Activated CD4-positive, alpha-beta T cell treated with anti-CD3 and anti-CD28 coated beads, Interleukin-2, amount 10 ng/mL, durations not matched to agents 7 days and 5 days (primary cell): ENCODE results near the gene GPLD1. TPM values are rescaled to one million over a fixed set of nuclear protein-coding genes. Genes with fewer than 3 reads are reported as not detected.
"Not testable (repeated sequence)": the region's sequence is repeated elsewhere in the genome, so short reads cannot be mapped to it uniquely, and the experiment has no call there.

ENCODE experiments used
- CTCF ChIA-PET: fragments of 350-600 bp; sonication (Branson Sonifier 250); formaldehyde crosslinking; loops from one replicate; lab custom pipeline; 2021; ENCODE audit warnings: antibody characterized with exemption; lab: Charles Lee
- POLR2A ChIA-PET: fragments of 350-600 bp; sonication (Branson Sonifier 250); formaldehyde crosslinking; loops from one replicate; lab custom pipeline; 2021; ENCODE audit warnings: antibody characterized with exemption; lab: Charles Lee
- DNase-seq: peaks from one replicate; pipeline ENCODE4 v3.0.0-alpha.2; 2020
- H3K27ac Mint-ChIP-seq: one replicate; pipeline ENCODE4 v1.8.0; 2021; ENCODE audit warnings: mild to moderate bottlenecking, moderate library complexity, mixed read lengths
- H3K27me3 Mint-ChIP-seq: one replicate; pipeline ENCODE4 v1.8.0; 2021; ENCODE audit warnings: mixed read lengths
- H3K36me3 Mint-ChIP-seq: one replicate; pipeline ENCODE4 v1.8.0; 2021; ENCODE audit warnings: low read depth, mixed read lengths
- H3K4me1 Mint-ChIP-seq: one replicate; pipeline ENCODE4 v1.8.0; 2021; ENCODE audit warnings: mixed read lengths
- H3K4me3 Mint-ChIP-seq: one replicate; pipeline ENCODE4 v1.8.0; 2021; ENCODE audit warnings: mild to moderate bottlenecking, moderate library complexity, mixed read lengths
- H3K9me3 Mint-ChIP-seq: one replicate; pipeline ENCODE4 v1.8.0; 2021; ENCODE audit warnings: mixed read lengths
- total RNA-seq, 2 experiments: library from RNA; stranded (reverse); gene quantifications; one replicate each; pipeline ENCODE4 v1.2.3, GENCODE V29; 2021

The GPLD1 gene
- total RNA-seq, 2 experiments from 2014 or later = 0.10 to 0.15 TPM

DNA sequence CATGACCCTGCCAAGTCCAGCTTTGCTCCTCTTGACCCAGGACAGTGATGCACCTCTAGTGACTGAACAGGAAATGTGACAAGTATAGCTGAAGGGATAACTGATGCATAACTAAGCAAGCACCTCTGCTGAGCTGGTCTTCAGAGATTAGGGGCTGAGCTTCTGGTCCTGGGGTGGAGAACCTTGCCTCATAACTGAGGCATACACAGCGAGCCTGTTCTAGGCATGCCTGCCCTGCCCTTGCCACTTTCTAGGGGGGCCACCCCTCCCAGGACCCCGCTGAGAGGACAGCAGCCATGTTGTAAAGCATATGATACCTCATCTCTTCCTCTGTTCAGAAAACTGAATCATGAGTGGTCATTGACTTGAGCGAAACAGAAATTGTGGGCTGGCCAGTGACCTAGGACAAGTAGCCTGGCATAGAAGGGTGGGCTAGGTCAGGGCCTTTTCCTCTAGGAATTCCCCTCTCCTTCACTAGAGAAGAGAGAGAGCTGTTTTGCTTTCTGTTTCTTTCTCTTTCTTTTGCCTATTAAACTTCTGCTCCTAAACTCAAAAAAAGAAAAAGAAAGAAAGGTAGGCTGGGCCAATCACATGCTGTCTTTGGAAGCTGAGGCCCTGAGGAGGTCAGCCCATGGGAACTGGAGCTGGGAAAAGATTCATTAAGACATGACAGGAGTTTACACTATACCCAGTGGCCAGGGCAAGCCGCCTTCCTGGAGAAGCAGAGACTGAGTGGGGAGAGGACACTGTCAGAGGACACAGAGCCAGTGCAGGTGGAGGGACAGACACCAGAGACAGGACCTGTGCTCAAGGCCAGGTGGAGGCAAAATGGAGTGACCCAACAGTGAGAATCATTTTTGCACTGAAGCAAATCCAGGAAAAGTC lies 28.5 kb upstream of the GPLD1 start:
- no peak for DNase-seq
- no peaks in the 10 kb centered on the region for H3K36me3 Mint-ChIP-seq
- H3K4me1 Mint-ChIP-seq = peaks cover 15% of the 10 kb centered on the region
- no peak overlapping the region for H3K4me3 Mint-ChIP-seq
- CTCF ChIA-PET = interaction anchor here (0.9 kb wide), 1 partner anchor 47 kb away, joined by 3 read pairs; no protein-coding TSS in a partner anchor
- no peaks in the 10 kb centered on the region for H3K9me3 Mint-ChIP-seq
- POLR2A ChIA-PET = no interaction called here
- H3K27me3 Mint-ChIP-seq = no peaks in the 10 kb centered on the region
- no peak overlapping the region for H3K27ac Mint-ChIP-seq

DNA sequence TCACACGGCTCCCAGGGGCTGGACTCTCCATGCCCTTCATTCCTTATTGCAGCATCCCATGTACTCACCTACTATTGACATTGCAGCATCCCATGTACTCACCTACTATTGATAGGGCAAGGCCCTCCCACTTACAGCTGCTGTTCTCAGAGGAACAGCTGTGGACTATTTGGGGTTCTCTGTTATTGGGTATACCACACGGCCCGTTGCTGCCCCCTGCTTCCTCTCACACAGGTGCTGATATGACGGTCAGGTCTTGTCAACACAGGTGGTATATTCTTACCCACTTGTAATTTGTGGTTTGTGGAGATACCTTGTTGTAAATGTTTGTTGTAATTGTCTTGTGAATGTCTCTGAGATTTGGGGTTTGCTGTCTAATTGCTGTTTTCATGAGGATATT lies 24.2 kb upstream of the GPLD1 start:
- H3K36me3 Mint-ChIP-seq = no peaks in the 10 kb centered on the region
- ChIA-PET CTCF (interaction anchor here (1.0 to 1.3 kb wide), 2 partner anchors 13 to 32 kb away, joined by 3 to 4 read pairs; no protein-coding TSS in a partner anchor), POLR2A (no interaction called here)
- H3K27ac Mint-ChIP-seq = no peak overlapping the region
- DNase-seq = no peak
- H3K9me3 Mint-ChIP-seq = no peaks in the 10 kb centered on the region
- no peak overlapping the region for H3K4me3 Mint-ChIP-seq
- H3K4me1 Mint-ChIP-seq = peaks cover 9% of the 10 kb centered on the region
- no peaks in the 10 kb centered on the region for H3K27me3 Mint-ChIP-seq

DNA sequence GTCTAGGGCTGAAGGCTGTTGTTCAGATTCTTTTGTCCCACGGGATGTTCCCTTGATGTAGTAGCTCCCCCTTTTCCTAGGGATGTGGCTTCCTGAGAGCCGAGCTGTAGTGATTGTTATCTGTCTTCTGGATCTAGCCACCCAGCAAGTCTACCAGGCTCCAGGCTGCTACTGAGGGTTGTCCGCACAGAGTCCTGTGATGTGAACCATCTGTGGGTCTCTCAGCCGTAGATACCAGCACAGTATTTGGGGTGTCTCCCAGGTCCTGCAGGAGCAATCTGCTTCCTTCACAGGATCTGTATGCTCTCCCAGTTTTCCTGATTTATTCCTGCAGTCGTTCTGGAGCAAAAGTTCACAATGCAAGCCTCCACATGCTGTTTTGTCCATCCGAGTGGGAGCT lies 22.6 kb upstream of the GPLD1 start:
- DNase-seq, H3K27me3 Mint-ChIP-seq, H3K4me3 Mint-ChIP-seq, H3K4me1 Mint-ChIP-seq, H3K36me3 Mint-ChIP-seq, H3K27ac Mint-ChIP-seq, H3K9me3 Mint-ChIP-seq, POLR2A ChIA-PET: not testable (repeated sequence)
- CTCF ChIA-PET = interaction anchor here (0.7 kb wide), 1 partner anchor 111 kb away, joined by 3 read pairs; no protein-coding TSS in a partner anchor

DNA sequence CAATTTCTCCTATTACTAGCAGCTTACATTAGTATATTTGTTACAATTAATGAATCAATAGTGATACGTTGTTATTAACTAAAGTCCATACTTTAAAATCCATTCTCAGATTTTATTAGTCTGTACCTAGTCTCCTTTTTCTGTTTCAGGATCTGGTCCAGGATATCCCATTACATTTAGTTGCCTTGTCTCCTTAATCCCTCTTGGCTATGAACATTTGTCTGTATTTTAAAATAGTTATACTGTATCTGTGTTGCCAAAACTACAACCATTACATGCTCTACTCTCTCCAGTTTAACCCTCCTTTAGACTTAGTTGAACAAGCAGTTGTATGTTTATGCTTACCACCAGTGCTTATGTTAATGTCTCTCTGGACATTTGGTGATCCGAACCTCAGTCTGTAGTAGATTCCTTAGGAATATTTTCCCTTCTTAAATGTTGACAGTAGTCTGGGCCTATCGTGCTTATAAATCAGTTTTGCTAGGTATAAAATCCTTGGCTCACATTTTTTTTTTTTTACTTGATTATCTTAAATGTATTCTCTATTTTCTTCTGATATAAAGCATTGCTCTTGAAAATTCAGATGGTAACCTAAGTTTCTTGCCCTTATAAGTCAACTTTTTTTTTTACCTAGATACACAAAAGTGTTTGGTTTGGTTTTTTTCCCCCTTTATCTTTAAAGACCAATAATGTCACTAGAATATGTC lies 17.6 kb upstream of the GPLD1 start:
- Mint-ChIP-seq H3K4me1 (no peaks in the 10 kb centered on the region), H3K27ac (no peak overlapping the region), H3K9me3 (peaks cover 6% of the 10 kb centered on the region), H3K36me3 (peaks cover 7% of the 10 kb centered on the region), H3K27me3 (no peaks in the 10 kb centered on the region), H3K4me3 (no peak overlapping the region)
- POLR2A ChIA-PET = no interaction called here
- CTCF ChIA-PET = interaction anchor here (1.4 kb wide), 1 partner anchor 17 kb away, joined by 3 read pairs; no protein-coding TSS in a partner anchor
- DNase-seq = no peak

DNA sequence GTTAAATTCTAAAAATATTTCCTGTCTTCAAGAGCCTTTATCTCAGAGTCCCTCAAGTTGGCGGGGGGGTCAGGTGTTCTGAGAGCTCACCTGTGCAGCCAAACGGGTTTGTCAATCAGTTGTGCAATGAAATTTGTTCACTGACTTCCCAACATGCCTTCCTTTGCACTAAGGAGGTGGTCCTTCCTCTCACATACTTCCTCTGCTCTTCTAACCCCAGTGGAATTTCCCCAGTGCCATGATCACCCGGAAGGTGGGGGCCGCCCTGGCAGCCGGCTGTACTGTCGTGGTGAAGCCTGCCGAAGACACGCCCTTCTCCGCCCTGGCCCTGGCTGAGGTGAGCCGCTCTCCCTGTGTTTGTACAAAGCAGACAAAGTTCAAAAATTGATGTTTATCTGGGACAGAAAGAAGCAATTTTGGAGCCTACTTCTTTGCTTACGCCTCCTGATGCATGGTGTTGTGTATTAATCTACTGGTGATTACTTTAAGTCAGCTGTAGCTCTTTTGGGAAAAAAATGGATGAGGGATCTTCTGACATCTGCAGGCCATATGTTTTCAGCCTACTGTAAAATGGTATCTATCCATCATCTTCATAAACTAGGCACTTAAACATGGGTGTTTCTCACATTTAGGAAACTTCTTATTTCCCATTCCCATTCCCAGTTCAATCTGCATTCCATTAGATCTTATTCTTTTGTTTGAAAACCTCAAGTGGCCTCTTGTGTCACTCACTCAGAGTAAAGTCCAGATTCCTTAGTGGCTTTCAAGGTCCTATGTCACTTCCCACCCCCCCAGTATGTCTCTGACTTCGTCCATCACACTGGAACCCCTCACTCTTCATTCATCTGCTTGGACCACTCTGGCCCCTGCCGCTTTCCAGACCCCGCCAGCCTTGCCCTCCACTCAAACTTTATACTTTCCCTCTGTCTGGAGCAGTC lies 15.5 kb upstream of the GPLD1 start:
- POLR2A ChIA-PET = no interaction called here
- DNase-seq = no peak

DNA sequence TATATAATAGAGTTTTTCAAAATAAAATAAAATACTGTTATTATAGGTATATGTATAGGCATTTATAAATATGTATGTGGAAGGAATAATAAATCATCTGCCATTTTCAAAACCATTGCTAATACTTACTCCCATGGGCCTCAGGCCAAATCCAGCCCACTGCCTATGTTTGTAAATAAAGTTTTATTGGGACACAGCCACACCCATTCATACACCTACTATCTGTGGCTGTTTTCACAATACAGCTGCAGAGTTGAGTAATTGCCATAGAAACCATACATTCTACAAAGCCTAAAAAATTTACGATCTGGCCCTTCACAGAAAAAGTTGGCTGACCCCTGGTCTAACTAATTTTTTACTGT lies 14.9 kb upstream of the GPLD1 start:
- ChIA-PET CTCF (interaction anchor here (1.0 kb wide), 1 partner anchor 9 kb away, joined by 3 read pairs; the partner anchor contains the start of gene ALDH5A1), POLR2A (no interaction called here)
- Mint-ChIP-seq H3K4me3 (no peak overlapping the region), H3K36me3 (peaks cover 7% of the 10 kb centered on the region), H3K4me1 (no peaks in the 10 kb centered on the region), H3K9me3 (peaks cover 6% of the 10 kb centered on the region), H3K27ac (no peak overlapping the region), H3K27me3 (no peaks in the 10 kb centered on the region)
- no peak for DNase-seq

More for the DNA sequence above, 15.5 kb upstream of the GPLD1 start:
- H3K9me3 Mint-ChIP-seq = peaks cover 6% of the 10 kb centered on the region
- H3K4me1 Mint-ChIP-seq = no peaks in the 10 kb centered on the region
- peaks cover 7% of the 10 kb centered on the region for H3K36me3 Mint-ChIP-seq
- no peaks in the 10 kb centered on the region for H3K27me3 Mint-ChIP-seq
- CTCF ChIA-PET = interaction anchor here (1.0 to 1.4 kb wide), 2 partner anchors 11 to 19 kb away, joined by 3 read pairs; no protein-coding TSS in a partner anchor
- H3K4me3 Mint-ChIP-seq = no peak overlapping the region
- H3K27ac Mint-ChIP-seq = no peak overlapping the region

DNA sequence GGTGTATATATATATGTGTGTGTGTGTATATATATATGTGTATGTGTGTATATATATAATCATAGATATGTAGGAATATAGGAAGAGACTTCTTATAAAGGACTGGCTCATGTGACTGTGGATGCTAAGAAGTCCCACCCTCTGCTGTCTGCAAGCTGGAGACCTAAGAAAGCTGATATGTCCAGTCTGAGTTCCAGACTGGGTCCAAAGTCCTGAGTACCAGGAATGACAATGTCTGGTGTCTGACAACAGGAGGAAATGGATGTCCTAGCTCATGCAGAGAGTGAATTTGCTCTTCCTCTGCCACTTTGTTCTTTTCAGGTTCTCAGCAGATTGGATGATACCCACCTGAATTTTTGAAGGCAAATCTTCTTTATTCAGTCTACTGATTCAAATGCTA lies 12.5 kb upstream of the GPLD1 start:
- Mint-ChIP-seq H3K27ac (no peak overlapping the region), H3K4me1 (no peaks in the 10 kb centered on the region), H3K27me3 (no peaks in the 10 kb centered on the region), H3K36me3 (peaks cover 4% of the 10 kb centered on the region), H3K9me3 (peaks cover 8% of the 10 kb centered on the region), H3K4me3 (no peak overlapping the region)
- DNase-seq = no peak
- CTCF ChIA-PET = interaction anchor here (1.2 to 1.3 kb wide), 2 partner anchors 12 to 19 kb away, joined by 3 to 5 read pairs; partner anchors contain the start of gene GPLD1
- POLR2A ChIA-PET = no interaction called here

DNA sequence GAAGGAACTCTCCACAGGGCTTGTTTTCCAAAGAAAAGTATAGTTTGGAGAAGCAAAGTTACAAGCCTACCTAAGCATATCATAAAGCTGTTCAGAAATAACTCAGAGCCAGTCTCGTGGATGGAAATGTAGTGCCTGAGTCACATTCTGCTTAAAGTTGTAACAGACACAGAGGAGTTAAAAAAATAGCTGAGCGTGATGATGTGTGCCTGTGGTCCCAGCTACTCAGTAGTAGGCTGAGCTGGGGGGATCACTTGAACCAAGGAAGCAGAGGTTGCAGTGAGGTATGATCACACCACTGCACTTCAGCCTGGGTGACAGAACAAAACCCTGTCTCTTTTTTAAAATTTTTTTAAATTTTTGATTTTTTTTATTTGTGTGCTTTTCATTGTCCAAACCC lies 12.0 kb upstream of the GPLD1 start:
- peaks cover 3% of the 10 kb centered on the region for H3K36me3 Mint-ChIP-seq
- CTCF ChIA-PET = interaction anchor here (0.8 to 1.3 kb wide), 3 partner anchors 12 to 20 kb away, joined by 3 to 5 read pairs (median 4); partner anchors contain the start of gene GPLD1
- no peaks in the 10 kb centered on the region for H3K27me3 Mint-ChIP-seq
- no peak for DNase-seq
- H3K4me1 Mint-ChIP-seq = no peaks in the 10 kb centered on the region
- no peak overlapping the region for H3K27ac Mint-ChIP-seq
- no peak overlapping the region for H3K4me3 Mint-ChIP-seq
- POLR2A ChIA-PET = no interaction called here
- peaks cover 7% of the 10 kb centered on the region for H3K9me3 Mint-ChIP-seq

DNA sequence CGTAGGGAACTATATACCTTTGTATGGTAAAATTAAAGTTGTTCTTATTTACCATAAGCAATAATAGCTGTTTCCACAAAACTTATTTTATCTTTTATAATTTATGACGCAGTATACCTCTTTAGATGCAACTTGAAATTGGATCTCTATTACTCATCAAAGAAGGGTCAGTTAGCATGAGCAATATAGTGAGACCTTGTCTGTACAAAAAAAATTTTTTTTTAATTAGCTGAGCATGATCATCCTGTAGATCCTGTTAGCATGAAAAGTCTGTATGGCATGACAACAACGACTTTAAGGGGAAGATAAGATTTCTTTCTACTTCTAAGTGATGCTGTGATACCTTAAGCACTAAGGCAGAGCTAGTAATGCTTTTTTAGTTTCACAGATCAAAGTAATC lies 11.3 kb upstream of the GPLD1 start:
- Mint-ChIP-seq H3K27me3 (no peaks in the 10 kb centered on the region), H3K4me1 (peaks cover under 1% of the 10 kb centered on the region), H3K4me3 (no peak overlapping the region), H3K36me3 (peaks cover 3% of the 10 kb centered on the region), H3K27ac (no peak overlapping the region), H3K9me3 (peaks cover 7% of the 10 kb centered on the region)
- ChIA-PET POLR2A (no interaction called here), CTCF (interaction anchor here (0.8 to 1.3 kb wide), 3 partner anchors 11 to 20 kb away, joined by 3 to 5 read pairs (median 4); partner anchors contain the start of gene GPLD1)
- no peak for DNase-seq

DNA sequence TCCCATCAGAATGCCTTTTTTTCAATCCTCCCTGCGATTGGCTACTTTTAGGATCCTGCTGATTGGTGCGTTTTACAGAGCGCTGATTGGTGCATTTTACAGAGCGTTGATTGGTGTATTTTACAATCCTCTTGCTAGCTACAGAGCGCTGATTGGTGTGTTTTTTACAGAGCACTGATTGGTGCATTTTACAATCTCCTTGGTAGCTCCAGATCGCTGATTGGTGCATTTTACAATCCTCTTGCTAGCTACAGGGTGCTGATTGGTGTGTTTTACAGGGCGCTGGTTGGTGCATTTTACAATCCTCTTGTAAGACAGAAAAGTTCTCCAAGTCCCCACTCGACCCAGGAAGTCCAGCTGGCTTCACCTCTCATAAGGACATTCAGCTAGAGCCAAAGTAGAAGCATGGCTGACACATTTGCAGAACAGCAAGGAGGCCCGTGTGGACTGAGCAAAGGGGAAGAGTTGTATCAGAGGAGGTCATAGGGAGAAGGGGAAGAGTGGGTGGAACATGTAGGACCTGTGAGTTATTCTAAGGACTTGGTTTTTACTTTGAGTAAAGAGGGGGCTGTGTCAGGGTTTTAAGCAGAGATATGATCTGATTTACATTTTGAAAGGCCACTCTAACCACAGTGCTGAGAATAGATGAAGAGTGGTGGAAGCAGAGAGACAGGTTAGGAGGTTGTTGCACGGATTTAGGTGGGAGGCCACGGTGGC lies 8.0 kb upstream of the GPLD1 start:
- Mint-ChIP-seq H3K4me1 (peaks cover 17% of the 10 kb centered on the region), H3K27ac (no peak overlapping the region), H3K36me3 (peaks cover 3% of the 10 kb centered on the region), H3K27me3 (no peaks in the 10 kb centered on the region), H3K4me3 (no peak overlapping the region), H3K9me3 (peaks cover 7% of the 10 kb centered on the region)
- DNase-seq = no peak
- ChIA-PET CTCF (interaction anchor here (1.0 kb wide), 1 partner anchor 98 kb away, joined by 3 read pairs; no protein-coding TSS in a partner anchor), POLR2A (no interaction called here)
